NCI-H69 (cell line): ENCODE data around the gene ADAMTSL2.
A peak's percentile ranks its signal among the peaks of the same experiment; 100 is the strongest.

Experiments used
- DNase-seq: peaks from one replicate; lab custom pipeline; 2025; lab: John Stamatoyannopoulos, UW

The ADAMTSL2 gene

GRCh38 chr9:133517711-133518110, 16.8 kb upstream of the ADAMTSL2 start:
- no peak for DNase-seq

DNA sequence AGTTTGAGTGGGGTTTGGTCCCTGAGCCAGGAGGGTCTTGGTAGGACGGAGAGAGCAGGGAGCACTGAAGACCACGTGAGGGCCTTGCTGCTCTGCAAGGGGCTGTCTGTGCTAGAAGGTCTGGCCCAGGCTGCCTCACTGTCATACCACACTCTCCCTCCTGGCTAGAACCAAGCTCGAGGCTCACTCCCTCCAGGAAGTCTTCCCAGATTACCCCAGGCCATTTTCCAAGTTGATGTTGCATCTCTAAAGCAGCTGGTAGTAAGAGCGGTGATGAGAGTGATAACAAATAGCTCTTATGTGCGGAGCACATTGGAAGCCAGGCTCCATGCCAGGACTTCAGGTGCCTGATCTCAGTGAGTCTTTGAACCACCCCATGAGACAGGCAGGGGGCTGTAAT, 16.3 kb upstream of the ADAMTSL2 start:
- peak; percentile 92 for DNase-seq

GRCh38 chr9:133518706-133519449, 15.6 kb upstream of the ADAMTSL2 start:
- DNase-seq = no peak

DNA sequence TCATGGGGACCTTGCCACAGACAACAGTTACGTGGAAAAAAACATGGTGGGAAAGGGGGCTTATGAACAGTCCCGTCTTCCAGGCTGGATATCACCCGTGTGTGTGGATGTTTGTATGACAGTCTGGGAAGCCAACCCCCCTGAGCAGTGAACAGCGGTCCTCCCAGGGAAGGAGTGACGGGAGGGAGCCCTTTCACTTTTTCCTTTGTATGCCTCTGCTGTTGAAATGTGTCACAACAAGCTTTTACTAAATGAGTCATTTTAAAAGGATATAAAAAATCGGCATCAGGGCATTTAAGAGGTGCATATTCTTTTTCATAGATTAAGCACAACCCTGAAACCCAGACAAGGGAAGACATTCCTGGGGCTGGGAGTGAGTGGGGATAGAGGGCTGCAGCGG, 14.8 kb upstream of the ADAMTSL2 start:
- no peak for DNase-seq

DNA sequence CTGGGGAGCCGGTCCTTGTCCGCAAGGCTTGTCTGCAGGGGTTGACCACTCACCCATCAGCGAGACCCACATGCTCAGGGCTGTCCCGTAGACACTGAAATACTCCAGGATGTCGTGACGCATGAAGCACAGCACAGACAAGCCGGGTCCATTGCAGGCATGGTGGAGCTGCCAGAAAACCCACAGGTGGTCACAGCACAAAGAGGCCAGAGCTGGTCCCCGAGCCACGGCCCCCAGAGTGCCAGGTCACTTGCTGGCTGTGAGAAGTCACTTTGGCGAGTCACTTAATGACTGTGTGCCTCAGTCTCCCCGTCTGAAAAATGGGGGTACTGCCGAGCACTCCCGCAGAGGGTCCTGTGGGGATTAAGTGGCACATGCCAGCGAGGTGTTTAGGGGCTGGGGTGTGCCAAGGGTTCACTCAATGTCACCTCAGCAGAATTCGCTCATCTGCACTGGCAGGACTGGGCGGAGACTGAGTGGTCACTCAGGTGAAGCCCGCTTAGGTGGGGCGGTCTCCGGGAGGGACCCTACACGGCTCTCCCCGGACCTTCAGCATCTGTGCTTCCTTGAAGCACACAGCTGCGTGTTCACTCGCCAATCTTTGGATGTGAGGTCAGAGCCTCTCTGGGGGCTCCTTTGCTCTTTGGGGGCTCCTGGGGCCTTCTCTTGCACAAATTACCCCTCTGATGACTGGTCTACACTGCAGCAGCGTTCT, 14.2 kb upstream of the ADAMTSL2 start:
- DNase-seq = no peak

- DNase-seq = peak; percentile 85
Measured at GRCh38 chr9:133521122-133522072, 13.1 kb upstream of the ADAMTSL2 start.

DNA sequence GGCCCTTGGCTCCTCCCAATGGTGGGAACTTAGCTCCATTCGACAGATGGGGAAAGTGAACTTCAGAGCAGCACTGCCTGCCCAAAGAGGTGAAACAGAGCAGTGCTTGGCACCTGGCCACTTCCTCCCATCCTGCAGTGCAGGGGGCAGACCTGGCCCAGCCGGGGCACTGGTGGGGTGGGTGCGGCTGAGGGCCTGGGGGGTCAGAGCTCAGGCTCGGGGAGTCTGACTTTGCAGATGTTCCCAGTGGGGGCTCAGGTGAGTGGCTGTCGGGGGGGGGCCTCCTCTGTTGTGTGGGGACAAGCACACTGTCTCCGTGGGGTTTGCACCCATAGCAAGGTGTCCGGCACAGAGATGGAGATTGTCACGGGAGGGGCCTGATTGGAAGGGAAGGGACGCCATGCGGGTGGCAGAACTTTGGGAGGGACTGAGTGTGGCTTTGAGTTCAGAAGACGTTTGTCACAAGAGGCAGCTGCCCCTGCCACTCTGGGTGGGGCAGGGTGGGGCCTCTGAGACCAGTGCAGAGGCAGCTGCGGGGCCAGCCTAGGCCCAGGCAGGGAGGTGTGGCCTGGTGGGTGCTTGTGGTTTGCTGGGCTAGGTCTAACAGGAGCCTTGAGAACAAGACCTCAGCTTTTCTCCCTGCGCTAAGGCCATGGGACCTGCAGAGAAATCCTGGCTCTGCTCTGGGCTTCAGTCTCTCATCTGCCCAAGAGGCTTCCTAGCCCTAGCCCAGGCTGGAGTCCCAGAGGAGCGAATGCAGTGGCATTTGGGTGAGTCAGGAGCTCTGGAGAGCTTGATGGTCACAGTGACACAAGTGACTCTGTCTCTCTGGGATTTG, 12.2 kb upstream of the ADAMTSL2 start:
- peak; percentile 85 for DNase-seq

- DNase-seq = no peak
Measured at GRCh38 chr9:133523106-133523505, 11.4 kb upstream of the ADAMTSL2 start.

DNA sequence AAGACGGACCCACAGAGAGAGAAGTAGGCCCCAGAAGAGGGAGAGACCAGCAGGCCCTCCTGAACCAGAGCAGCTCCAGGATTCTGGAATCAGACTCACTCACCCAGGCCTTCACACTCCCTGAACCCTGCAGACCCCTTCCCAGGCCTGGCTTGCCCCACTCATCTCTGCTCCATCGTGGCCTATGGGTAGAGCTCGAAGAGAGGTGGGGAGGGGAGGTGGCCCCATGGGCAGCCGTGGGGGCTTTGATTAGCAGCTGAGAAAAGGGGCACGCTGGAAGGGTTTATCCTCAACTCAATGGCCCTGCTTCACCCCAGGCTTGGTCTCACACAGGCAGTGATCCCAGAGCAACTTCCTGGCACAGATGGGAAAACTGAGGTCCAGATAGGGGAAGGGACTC, 10.4 kb upstream of the ADAMTSL2 start:
- no peak for DNase-seq

DNA sequence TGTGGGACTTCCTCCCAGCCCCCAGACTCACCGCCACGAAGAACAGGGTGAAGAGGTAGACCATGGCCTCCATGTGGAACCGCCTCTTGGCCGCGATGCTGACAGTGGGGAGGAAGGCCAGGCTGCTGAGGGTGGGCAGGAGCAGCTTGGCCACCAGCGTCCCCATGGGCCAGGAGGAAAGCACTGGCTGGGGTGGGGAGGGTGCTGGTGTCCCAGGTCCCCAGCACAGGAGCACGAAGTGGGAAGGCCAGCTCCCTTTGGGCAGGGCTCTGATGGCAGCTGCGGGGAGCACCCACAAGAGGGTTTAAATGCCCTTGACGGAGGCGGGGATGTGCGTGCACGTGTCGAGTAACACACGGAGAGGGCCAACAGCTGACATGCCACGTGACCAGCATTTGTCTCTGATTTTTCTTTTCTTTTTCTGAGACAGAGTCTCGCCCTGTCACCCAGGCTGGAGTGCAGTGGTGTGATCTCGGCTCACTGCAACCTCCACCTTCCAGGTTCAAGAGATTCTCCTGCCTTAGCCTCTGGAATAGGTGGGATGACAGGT, 9.8 kb upstream of the ADAMTSL2 start, which contains the start of gene MYMK:
Gene MYMK (minus strand): TSS at position 281 of the 550 bp plus-strand sequence. CDS start 115 bp downstream, at position 166.
- no peak for DNase-seq

GRCh38 chr9:133525677-133526076, 8.8 kb upstream of the ADAMTSL2 start:
- peak; percentile 57 for DNase-seq

- peak; percentile 87 for DNase-seq
Measured at GRCh38 chr9:133526721-133527321, 7.7 kb upstream of the ADAMTSL2 start.

GRCh38 chr9:133527444-133527920, 7.0 kb upstream of the ADAMTSL2 start:
- DNase-seq = no peak

- peak; percentile 53 for DNase-seq
Measured at GRCh38 chr9:133528001-133528875, 6.3 kb upstream of the ADAMTSL2 start.

DNA sequence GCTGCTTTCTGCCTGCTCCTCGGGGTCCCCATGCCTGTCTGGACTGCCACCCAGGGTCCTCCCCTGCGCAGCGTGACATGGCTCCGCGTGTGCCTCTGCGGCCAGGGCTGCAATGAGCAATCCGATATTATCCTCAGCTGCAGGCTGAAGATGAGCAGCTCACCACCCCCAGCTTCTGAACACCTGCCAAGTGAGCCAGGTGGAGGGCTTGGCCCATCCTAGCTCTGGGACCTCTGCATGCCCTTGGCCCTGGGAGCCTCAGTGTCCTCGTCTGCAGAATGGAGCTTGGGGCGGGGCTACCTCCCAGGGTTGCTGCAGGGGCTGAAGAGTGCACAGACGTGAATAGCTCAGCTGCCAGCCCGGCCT, 5.6 kb upstream of the ADAMTSL2 start:
- peak; percentile 77 for DNase-seq

GRCh38 chr9:133529457-133529856, 5.0 kb upstream of the ADAMTSL2 start:
- no peak for DNase-seq

GRCh38 chr9:133529874-133530273, 4.6 kb upstream of the ADAMTSL2 start:
- DNase-seq = no peak

GRCh38 chr9:133531293-133531692, 3.2 kb upstream of the ADAMTSL2 start:
- no peak for DNase-seq

- DNase-seq = peak; percentile 82
Measured at GRCh38 chr9:133532937-133533668, 1.4 kb upstream of the ADAMTSL2 start.
